CD4-positive, alpha-beta T cell (primary cell): ENCODE measurements around the gene PHF3. TPM values are rescaled to one million over a fixed set of nuclear protein-coding genes. Genes with fewer than 3 reads are reported as not detected.

Experiments used
- ATAC-seq: fragments of 200-7000 bp; cut with Tn5 transposase; one replicate; pipeline ENCODE4 v1.10.0; 2022; ENCODE audit warnings: mild to moderate bottlenecking; ENCODE audit not compliant: poor library complexity
- CTCF ChIA-PET: fragments of 350-600 bp; sonication (Branson Sonifier 250); formaldehyde crosslinking; loops from one replicate; lab custom pipeline; 2021; ENCODE audit warnings: antibody characterized with exemption, inconsistent platforms; lab: Charles Lee
- POLR2A ChIA-PET: fragments of 350-600 bp; sonication (Branson Sonifier 250); formaldehyde crosslinking; loops from one replicate; lab custom pipeline; 2021; ENCODE audit warnings: antibody characterized with exemption, inconsistent platforms; lab: Charles Lee
- DNase-seq, 14 experiments: peaks; one replicate each; pipeline ENCODE4 v3.0.0-alpha.2; 2013 to 2020; ENCODE audit warnings: mixed read lengths in 2 of 14
- H3K27ac ChIP-seq, 2 donors: one replicate each; pipeline versions ENCODE4 v1.5.1 to v1.7.0; 2013; ENCODE audit warnings: low read length in 2 of 2, low read depth in 1 of 2, mild to moderate bottlenecking in 1 of 2
- H3K27me3 ChIP-seq, 2 experiments: 1 replicate in 1 of 2; 2 replicates in 1 of 2; pipeline versions ENCODE4 v1.6.1 to v1.7.0; 2013; ENCODE audit warnings: low read length in 2 of 2, control low read depth in 1 of 2, mild to moderate bottlenecking in 1 of 2, moderate library complexity in 1 of 2; ENCODE audit not compliant: insufficient read depth in 2 of 2, control insufficient read depth in 1 of 2
- H3K36me3 ChIP-seq: one replicate; pipeline ENCODE4 v1.6.1; 2013; ENCODE audit warnings: low read length, control low read depth; ENCODE audit not compliant: insufficient read depth
- H3K4me1 ChIP-seq: one replicate; pipeline ENCODE4 v1.6.1; 2013; ENCODE audit warnings: low read length, control low read depth; ENCODE audit not compliant: insufficient read depth
- H3K4me3 ChIP-seq: one replicate; pipeline ENCODE4 v1.5.1; 2013; ENCODE audit warnings: mild to moderate bottlenecking, low read length, moderate library complexity
- H3K9me3 ChIP-seq, 2 experiments: 1 replicate in 1 of 2; 2 replicates in 1 of 2; pipeline versions ENCODE4 v1.6.1 to v1.7.0; 2013; ENCODE audit warnings: low read length in 2 of 2, mild to moderate bottlenecking in 2 of 2, control low read depth in 1 of 2, moderate library complexity in 1 of 2; ENCODE audit not compliant: control insufficient read depth in 1 of 2, insufficient read depth in 1 of 2
- H3K27ac Mint-ChIP-seq: one replicate; pipeline ENCODE4 v1.8.0; 2020; ENCODE audit warnings: mixed read lengths
- H3K27me3 Mint-ChIP-seq: one replicate; pipeline ENCODE4 v1.8.0; 2021; ENCODE audit warnings: mixed read lengths
- H3K36me3 Mint-ChIP-seq: one replicate; pipeline ENCODE4 v1.8.0; 2021; ENCODE audit warnings: low read depth, mixed read lengths
- H3K4me1 Mint-ChIP-seq: one replicate; pipeline ENCODE4 v1.8.0; 2021; ENCODE audit warnings: low read depth, mixed read lengths
- H3K4me3 Mint-ChIP-seq: one replicate; pipeline ENCODE4 v1.8.0; 2020; ENCODE audit warnings: mild to moderate bottlenecking, mixed read lengths
- H3K9me3 Mint-ChIP-seq: one replicate; pipeline ENCODE4 v1.8.0; 2020; ENCODE audit warnings: mixed read lengths
- CTCF ChIP-seq: fragments of 200-600 bp; IDR thresholded peaks from one replicate; pipeline ENCODE4 v1.8.0; 2022; ENCODE audit warnings: antibody characterized with exemption, mild to moderate bottlenecking
- intact Hi-C, 2 experiments: fragments of 100-400 bp; cut with DNase I in 1 of 2; cut with micrococcal nuclease in 1 of 2; formaldehyde crosslinking; loops; one replicate each; pipeline versions ENCODE4 v1.15.1 to v1.9.0; 2023 to 2025; cut with DNase I, micrococcal nuclease
- total RNA-seq, 174 experiments: library from RNA in 2 of 174; stranded (reverse) in 2 of 174; gene quantifications; one replicate each; pipeline ENCODE4 v1.2.3 and lab custom pipeline; 2021 to 2026

Gene PHF3
- total RNA-seq, 2 experiments from 2014 or later, result 125 to 136 TPM

GRCh38 chr6:63599243-63599642 lies 36.4 kb upstream of the PHF3 start:
- DNase-seq, result no peak
- Mint-ChIP-seq H3K27ac (no peak overlapping the region), H3K4me1 (peaks cover 15% of the 10 kb centered on the region), H3K36me3 (no peaks in the 10 kb centered on the region), H3K9me3 (no peaks in the 10 kb centered on the region), H3K4me3 (peak overlapping the region; percentile 87), H3K27me3 (peaks cover 12% of the 10 kb centered on the region)
- intact Hi-C loops, result loop anchor here in 1 of 2 experiments (5.0 kb wide), 2 partner anchors 38 to 88 kb away; partner anchors contain the start of gene PHF3
- no peaks in the 10 kb centered on the region for H3K27me3 ChIP-seq
- ChIA-PET POLR2A (interaction anchor here (0.6 to 2.4 kb wide), 4 partner anchors 25 to 165 kb away, joined by 3 to 23 read pairs (median 12); partner anchors contain the start of gene PHF3), CTCF (interaction anchor here (0.6 to 2.5 kb wide), 34 partner anchors 8 to 203 kb away, joined by 3 to 31 read pairs (median 5); partner anchors contain the start of gene PHF3)
- H3K36me3 ChIP-seq, result no peaks in the 10 kb centered on the region
- H3K27ac ChIP-seq, result no peak overlapping the region
- ATAC-seq, result no peak
- no peaks in the 10 kb centered on the region for H3K9me3 ChIP-seq
- no peak for TF ChIP-seq CTCF
- H3K4me3 ChIP-seq, result no peak overlapping the region
- peaks cover 11% of the 10 kb centered on the region for H3K4me1 ChIP-seq

GRCh38 chr6:63600136-63600535 lies 35.5 kb upstream of the PHF3 start:
- Mint-ChIP-seq H3K27me3 (peaks cover 6% of the 10 kb centered on the region), H3K36me3 (no peaks in the 10 kb centered on the region), H3K4me1 (peaks cover 15% of the 10 kb centered on the region), H3K9me3 (no peaks in the 10 kb centered on the region), H3K27ac (no peak overlapping the region), H3K4me3 (no peak overlapping the region)
- Histone ChIP-seq H3K27ac (no peak overlapping the region), H3K4me3 (no peak overlapping the region), H3K27me3 (no peaks in the 10 kb centered on the region), H3K36me3 (no peaks in the 10 kb centered on the region), H3K9me3 (no peaks in the 10 kb centered on the region), H3K4me1 (peaks cover 11% of the 10 kb centered on the region)
- POLR2A ChIA-PET, result interaction anchor here (0.6 to 0.7 kb wide), 2 partner anchors 35 to 176 kb away, joined by 3 to 4 read pairs; partner anchors contain the start of gene PHF3
- no peak for DNase-seq
- CTCF ChIA-PET, result interaction anchor here (1.7 kb wide), 1 partner anchor 26 kb away, joined by 3 read pairs; no protein-coding TSS in a partner anchor
- no peak for ATAC-seq
- intact Hi-C loops, result no loop called here
- TF ChIP-seq CTCF, result no peak

GRCh38 chr6:63609231-63609630 lies 26.4 kb upstream of the PHF3 start:
- no peak for TF ChIP-seq CTCF
- Mint-ChIP-seq H3K27me3 (peaks cover 4% of the 10 kb centered on the region), H3K9me3 (no peaks in the 10 kb centered on the region), H3K27ac (no peak overlapping the region), H3K4me1 (no peaks in the 10 kb centered on the region), H3K36me3 (no peaks in the 10 kb centered on the region), H3K4me3 (no peak overlapping the region)
- intact Hi-C loops, result no loop called here
- Histone ChIP-seq H3K4me3 (no peak overlapping the region), H3K27me3 (no peaks in the 10 kb centered on the region), H3K27ac (no peak overlapping the region), H3K4me1 (no peaks in the 10 kb centered on the region), H3K9me3 (no peaks in the 10 kb centered on the region), H3K36me3 (no peaks in the 10 kb centered on the region)
- CTCF ChIA-PET, result no interaction called here
- POLR2A ChIA-PET, result interaction anchor here (0.6 kb wide), 1 partner anchor 20 kb away, joined by 3 read pairs; no protein-coding TSS in a partner anchor
- DNase-seq, result no peak
- ATAC-seq, result no peak
